ENCODE measurements around the gene MRPS5.

Gene MRPS5

DNA sequence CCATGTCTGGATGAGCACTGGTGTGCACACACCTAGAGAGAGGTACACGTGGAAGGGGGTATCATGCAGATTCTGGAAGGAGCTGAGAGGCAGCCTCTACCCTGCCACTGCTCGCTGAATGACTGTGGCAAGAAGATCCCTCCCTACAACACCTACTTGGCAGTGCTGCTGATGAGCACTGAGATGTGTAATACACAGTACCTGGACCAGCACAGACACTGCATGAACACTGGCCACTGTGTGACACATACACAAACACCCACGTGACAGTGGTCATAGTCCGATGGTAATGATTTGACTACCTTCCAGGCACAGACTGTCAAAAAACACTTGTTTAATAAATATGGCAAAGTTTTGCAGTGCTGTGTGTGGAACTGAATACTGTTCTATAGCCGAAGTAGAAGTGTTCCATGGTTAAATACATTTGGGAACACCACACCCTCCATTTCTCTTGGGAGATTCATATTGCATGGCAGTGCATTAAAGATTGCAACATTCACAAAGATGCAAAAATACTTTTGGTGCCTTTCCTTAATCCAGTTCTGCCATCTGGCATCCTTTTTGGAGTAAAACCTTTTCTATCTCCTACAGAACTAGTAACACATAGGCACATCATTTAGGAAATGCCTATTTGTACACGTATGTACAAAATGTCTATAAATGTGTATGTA, 29.6 kb downstream of the MRPS5 start:
- DNase-seq (ENCODE audit: low read depth, low spot score) = no peak

DNA sequence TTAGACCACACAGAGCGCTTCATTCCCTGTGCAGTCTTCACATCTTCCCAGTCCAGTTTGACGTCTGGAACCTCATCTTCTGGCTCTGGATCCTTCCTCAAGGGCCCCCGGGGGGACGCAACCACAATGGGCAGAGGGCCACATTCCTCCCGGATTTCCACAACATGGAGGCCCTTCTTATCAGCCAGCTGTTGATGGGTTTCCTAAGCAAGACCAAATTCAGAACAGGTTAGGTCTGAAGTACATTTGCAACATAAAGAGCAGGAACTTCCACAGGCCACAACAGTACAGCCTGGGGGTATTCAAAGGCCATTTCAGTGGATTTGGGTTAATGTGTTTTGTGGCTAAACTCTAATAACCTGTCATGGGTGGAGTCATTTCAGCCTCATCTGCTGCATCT, 34.2 kb downstream of the MRPS5 start:
- no peak for DNase-seq (ENCODE audit: low read depth, low spot score)

DNA sequence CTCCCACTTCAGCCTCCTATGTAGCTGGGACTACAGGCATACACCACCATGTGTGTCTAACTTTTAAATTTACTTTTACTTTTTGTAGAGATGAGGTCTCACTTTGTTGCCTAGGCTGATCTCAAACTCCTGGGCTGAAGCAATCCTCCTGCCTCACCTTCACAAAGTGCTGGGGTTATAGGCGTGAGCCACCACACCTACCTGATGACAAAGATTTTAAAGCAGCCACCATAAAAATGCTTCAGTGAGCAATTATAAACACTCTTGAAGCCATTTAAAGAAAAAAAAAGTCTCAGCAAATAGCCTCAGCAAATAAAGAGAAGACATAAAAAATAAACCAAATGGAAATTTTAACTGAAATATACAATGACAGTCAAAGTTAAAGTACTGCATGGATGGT, 35.6 kb downstream of the MRPS5 start:
- DNase-seq (ENCODE audit: low read depth, low spot score) = no peak

DNA sequence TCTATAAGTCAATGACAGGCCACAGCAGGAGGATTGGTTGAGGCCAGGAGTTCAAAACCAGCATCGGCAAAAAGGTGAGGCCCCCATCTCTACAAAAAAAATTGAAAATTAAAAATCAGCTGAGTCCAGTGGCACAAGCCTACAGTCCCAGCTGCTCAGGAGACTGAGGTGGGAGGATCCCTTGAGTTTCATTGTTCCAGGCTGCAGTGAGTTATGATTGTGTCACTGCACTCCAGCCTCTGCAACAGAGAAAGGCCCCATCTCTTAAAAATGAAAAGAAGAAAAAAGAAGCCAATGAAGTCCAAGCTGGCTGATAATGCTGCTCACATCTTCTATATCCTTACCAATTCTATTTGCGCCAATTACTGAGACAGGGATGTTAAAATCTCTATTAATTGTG, 39.1 kb downstream of the MRPS5 start:
- no peak for DNase-seq (ENCODE audit: low read depth, low spot score)

DNA sequence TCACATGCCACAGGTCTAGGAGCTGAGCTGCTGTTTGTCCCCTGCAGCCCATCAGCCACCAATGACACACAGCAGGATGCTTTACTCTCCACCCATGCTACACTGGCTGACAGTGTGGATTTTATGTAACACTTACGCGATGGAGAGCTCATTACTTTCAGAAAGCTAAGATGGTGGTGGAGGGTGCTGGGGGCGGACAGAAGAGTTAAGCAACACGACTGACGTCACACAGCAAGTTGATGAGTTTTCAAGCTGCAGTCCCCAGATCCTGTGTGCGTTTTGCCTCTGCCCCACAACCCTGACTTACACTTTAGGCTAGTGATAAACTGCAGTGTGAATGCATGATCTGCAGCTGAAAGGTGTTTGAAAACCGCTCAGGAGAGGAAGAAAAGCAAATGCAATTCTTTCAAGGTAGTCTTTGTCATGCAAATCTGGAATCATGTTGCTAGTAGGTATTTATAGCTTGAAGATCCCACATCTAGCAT, 42.4 kb downstream of the MRPS5 start:
- no peak for DNase-seq (ENCODE audit: low read depth, low spot score)

DNA sequence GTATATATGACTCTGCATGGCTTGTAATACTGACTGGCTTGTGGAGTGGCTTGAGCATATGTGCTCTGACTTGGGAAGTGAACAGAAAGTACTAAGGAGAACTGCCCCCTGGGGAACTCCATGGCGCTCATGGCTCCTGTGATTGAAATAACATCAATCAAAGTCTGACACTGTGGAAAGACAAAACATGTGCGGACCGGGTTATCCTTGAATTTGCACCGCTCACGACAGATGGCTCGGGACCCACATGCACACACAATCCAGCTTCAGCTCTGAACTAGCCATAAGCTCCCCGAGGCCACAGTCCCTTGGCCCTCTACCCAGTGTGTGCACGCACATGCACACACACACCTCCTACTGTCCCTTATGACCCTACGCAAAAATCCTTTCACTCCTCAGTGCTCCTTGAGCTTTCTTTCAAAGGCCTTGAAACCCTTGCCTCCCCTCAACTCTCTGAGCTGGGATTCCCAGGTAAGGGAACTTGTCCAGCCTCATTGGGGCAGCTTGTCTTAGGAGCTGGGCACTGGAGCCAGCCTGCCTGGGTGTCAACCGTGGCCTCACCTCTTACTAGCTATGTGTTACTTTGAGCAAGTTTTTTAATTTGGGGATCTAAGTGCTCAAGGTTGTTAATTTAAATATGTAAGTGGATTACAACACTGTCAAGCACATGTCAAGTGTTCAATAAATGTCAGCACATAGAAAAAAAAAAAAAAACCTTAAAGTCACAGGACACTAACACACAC, 43.6 kb downstream of the MRPS5 start:
- DNase-seq (ENCODE audit: low read depth, low spot score) = no peak

DNA sequence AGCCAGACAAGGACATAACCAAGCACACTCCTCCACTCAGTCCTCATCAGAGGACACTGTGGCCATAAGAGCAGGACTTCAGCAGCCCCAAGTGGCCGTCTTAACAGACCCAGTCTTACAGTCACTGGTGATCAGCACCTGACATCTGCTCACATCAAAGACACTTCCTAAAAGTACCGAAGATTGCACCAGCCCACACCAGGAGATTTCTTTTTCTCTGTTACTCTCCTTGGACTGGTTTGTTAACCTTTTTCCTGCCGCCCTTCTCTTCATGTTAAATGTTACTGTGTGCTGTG, 44.1 kb downstream of the MRPS5 start:
- no peak for DNase-seq (ENCODE audit: low read depth, low spot score)

DNA sequence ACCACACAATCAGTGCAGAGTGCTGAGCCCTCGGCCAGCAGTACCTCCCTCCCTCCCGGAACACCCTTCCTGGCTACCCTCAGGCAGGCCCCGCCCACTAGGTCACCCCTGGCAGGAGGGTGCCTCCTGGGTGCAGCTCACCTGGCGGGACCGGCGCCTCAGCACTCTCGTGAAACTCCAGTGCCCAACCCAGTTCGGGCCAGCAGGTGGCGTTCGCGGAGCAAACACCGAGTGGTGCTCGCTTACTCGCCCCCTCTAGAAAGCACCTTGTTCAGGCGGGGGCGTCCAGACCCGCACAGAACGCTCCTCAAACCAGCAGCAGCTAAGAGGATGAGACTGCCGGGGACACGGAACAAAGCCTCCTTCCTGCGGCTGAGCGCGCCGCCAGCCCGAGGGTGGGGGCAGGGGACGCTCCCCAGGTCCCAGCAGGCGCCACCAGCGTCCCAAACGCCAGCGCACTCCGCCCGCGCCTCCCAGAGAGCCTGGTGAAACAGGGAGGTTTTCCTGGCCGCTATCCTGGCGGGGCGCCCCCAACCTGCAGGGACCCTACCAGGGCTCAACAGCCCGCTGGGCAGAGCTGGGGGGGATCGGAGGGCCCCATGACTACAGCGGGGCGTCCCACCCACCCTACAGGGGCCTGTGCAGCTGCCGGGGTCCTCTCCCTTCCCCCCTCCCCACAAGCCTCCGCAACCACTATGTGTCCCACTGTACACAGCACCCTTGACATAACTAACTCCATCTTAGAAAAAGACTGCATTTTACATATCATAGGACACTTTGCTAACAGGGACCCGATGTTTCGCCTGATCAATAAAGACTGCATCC, 44.7 kb downstream of the MRPS5 start:
- DNase-seq (ENCODE audit: low read depth, low spot score) = peak; percentile 75

DNA sequence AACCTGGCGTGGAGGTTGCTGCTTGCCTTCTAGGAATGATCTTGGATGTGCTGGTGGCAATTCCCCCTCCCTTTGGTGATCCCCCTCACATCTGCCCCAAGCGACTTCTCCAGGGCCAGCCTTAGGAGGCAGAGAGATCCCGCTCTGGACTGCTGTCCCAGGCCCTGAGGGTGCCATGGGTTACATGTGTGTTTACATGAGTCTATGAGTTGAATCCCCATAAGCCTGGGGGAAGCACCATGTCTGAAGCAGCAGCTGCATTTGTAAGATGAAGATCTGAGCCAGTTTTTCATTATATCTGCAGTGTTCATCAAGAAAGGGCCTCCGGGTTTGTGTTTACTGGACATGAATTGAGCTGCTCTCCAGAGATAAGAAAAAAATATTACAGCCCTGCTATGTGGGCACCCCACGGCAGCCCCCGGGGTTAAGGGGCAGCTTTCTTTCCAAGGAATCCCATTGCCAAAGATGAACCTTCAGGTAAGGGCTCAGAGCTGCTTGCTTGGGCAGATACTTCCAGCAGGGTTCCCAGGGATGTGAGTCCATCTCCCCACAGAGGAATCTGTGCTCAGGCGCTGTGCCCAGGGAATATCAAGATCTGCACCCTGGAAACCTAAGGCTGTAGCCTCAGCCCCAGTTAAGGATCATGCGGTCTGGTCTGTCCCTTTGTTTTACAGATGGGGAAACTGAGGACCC, 46.0 kb downstream of the MRPS5 start:
- no peak for DNase-seq (ENCODE audit: low read depth, low spot score)

DNA sequence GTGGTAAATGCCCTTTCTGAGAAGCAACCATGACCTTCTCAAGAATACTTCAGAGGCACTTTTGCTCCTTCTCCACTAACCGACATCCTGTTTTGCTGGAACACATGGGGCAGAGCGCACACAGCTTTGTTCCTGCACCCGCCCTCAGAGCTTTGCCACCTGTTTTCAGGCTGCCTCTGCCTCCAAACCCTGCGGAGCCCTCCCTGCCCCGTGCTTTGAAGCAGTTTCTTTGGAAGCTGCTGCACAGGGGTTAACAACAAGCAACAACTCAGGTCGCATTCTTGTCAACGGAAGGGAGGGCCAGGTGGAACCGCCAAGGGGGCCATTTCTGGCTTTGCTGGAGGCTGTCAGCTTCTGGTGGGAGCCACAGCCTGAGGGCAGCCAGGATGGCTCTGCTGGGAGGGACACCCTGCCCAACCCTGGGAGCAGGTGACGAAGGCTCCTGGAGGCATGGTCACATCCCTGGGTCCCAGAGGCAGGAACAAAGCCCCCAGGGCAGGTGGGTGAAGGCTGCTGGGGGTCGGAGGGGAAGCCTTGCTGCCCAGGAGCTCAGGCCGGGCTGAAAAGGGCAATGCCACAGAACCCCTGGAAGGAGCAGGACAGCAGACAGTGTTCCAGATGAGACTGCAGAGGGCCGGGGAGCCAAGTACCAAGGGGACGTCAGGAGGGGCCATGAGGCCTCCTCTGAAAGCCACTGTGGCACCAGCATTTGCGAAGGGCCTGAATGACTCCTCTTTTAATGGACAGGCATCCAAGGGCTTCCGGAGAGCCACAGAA, 46.8 kb downstream of the MRPS5 start:
- DNase-seq (ENCODE audit: low read depth, low spot score) = peak; percentile 33

DNA sequence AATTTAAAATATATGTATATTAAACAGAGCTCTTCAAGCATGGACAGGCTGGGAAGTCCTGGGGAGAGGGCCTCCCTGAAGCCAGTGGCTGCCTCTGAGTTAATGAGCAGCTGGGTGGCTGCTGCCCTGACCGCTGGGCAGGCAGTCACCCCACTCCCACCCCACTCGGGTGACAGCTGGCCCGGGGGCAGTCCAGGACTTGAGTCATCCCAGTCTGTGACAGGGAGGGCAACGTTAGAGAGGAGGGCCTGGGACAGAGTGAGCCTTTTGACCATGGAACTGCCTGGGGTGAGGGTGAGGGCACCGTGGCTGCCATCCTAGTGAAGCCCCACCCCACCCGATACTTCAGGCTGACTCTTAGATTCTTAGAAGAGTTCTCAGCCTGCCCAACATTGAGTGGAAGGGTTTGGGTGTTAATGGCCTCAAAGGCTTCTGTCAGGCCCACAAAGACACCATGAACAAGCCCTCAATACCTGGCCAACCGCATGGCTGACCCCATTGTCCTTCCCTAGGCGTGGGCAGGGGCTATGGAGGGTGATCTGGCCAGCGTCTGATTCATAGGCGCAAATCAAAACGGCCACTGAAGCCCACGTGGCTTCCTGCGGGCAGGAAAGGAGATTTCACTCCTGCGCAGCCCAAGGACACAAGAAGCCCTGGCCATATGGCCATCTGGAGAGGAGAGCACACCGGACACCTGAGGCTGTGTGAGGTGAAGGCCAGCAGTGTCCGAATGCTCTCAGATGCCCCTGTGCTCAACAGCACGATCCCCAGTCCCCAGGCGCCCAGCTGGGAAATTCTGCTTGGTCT, 47.5 kb downstream of the MRPS5 start:
- DNase-seq (ENCODE audit: low read depth, low spot score) = no peak

DNA sequence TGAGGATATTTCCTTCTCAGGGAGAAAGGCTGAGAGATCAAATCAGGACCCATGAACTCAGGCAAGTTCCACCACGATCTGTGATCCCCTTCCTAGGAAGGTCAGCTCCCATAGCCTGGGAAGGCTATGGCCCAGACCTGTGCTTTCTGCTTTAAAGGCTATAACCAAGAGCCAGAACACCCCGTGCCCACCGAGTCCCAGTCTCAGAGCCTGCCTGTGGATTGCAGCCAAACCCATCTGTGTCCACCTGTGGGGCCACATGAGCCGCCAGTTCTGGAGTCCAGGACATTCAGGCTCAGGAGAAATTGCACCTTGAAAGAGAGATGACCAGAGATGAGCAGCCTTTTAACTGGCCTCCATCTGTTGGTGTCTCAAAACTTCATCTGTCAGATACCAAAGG, 49.2 kb downstream of the MRPS5 start:
- no peak for DNase-seq (ENCODE audit: low read depth, low spot score)

DNA sequence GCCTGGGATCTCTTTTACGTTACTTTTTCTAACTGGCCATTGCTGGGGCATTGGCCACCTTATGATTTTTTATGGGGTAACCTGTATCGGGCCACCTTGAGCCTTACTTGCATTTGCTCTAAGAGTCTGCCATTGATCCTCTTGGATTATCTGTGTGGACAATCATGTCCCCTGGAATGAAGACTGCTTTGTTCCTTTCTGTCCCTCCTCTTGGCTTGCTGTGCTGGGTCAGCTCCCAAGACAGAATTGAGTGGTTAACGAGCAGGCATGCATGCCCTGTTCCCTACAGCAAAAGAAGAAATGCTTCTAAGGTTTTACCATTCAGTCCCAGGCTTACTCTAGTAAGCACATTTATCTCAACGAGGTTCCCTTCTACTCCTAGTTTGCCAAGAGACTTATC, 49.8 kb downstream of the MRPS5 start:
- DNase-seq (ENCODE audit: low read depth, low spot score) = no peak

DNA sequence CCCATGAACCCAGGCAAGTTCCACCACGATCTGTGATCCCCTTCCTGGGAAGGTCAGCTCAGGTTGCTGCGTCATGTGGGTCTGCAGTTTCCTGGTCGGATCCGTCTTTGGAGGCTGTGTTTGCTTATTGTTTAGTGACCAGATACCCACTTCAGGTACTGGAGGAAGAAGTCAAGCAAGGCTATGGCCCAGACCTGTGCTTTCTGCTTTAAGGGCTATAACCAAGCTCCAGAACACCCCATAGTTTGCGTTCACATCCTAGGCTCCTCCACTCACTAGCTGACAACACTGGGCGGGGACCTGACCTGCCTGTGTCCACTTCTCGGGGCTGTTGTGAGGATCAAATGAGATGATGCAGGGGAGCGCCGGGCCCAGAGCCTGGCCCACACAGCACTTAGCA, 52.1 kb downstream of the MRPS5 start:
- no peak for DNase-seq (ENCODE audit: low read depth, low spot score)

DNA sequence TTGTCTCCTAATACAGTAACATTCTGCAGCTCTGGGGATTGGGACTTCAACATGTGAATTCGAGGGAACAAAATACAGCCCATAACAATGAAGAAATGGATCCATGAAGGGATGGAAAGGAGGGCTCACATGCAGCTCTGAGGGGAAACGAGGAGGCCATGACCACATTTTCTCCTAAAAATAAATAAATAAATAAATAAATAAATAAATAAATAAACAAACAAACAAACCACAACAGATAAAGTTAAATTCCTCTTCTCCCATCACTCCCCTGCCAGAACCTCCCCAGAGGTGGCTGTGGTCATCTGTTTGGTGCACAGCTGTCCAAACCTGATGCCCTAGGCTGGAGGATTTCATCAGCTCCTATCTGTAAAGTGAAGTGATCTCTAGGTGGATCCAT, 53.4 kb downstream of the MRPS5 start:
- no peak for DNase-seq (ENCODE audit: low read depth, low spot score)

DNA sequence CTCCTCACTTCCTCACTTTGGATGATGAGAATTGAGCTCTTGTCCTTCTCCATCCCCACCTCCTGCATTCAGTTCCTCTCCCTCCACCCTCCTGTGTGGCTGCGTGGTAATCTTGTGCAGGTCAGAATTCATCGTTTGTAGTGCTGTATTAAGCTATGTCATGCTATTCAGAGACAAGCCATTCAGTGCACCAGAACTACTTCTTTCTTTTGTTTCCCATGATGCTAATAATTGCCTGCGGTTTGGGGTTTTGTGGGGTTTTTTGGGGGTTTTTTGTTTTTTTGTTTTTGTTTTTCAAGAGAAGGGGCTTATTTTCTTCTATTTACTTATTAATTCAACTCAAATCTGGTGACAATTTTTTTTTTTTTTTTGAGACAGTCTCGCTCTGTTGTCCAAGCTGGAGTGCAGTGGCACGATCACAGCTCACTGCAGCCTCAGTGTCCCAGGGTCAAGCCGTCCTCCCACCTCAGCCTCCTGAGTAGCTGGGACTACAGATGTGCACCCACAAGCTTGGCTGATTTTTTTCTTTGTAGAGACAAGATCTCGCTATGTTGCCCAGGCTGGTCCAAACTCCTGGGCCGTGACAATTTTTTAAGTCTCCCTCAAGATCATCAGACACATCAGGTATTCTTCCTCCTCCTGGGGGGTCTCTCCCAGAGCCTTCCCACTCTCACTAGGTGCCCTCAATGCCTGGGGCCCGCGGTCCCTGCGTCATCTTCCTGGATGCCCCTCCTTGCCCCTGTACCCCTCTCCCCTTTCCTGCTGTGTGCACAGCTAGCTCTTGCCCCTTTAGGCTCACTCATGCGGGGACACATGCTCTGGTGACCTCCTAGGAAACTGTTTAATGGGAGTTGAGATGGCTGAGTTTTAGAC, 58.3 kb downstream of the MRPS5 start:
- no peak for DNase-seq (ENCODE audit: low read depth, low spot score)

DNA sequence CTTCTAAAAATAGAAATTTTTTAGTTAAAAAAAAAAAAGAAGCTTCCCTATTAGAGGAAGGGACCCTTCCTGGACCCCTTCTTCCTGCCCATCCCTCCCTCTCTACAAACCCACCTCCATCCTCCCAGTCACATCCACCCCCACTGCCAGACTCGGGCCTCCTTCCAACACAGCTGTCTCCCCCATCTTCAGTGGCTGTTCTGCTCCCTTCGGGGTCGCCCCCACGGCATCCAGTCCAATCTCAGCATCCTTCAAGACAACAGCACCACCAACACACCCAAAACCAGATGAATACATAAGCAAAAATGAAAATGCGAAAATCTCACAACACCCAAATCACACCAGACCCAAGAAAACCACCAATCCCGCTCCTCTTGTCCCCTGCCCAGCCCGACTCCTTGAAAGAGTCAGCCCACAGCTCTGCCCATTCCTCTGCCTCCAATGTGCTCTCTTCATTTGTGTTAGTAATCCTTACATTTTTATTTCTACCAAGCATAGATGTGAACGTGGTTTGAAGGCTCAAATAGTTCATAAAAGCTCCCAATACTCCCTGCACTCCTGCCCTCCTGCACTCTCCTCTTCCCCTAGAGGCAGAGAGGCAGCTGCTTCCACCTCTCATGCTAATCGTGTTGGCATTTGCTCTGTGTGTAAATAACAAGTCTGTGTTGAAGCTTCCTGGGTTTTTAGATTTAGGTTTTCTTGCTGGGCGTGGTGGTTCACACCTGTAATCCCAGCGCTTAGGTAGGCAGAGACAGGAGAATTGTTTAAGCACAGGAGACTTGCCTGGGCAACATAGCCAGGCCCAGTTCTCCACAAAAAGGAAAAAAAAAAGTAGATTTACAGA, 59.1 kb downstream of the MRPS5 start:
- DNase-seq (ENCODE audit: low read depth, low spot score) = no peak

DNA sequence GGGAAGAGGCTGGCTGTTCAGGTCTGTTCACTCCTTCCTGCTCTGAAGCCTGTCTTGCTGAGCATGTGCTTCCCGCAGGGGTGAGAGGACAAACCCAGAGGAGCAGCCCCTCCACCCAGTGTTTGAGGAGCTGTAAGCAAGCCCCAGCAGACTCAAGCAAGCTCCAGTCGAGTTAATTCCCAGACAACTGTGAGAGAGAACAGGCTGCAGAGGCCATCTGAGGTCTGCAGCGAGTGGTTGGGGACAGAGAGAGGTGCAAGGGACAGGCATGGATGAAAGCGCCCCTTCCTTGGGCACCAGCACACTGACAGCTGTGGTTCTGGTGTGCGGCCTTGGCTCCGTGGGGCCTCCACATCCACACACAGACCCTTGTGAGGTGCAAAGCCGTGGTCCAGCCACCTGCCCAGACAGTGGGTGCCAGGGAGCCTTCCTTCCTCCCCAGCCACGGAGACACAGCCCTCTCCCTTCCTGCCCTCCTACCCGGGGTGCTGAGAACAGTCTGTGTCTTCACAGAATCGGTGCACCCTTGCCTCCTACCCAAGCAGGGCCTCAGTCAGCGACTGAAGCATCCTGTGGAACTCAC, 59.9 kb downstream of the MRPS5 start:
- no peak for DNase-seq (ENCODE audit: low read depth, low spot score)

All from activated naive CD8-positive, alpha-beta T cell treated with anti-CD3 and anti-CD28 coated beads, Interleukin-2, amount 50 U/mL, for 16 hours (primary cell).